PC-3 (cell line): ENCODE measurements around the gene SIVA1. TPM values are rescaled to one million over a fixed set of nuclear protein-coding genes. Genes with fewer than 3 reads are reported as not detected.

Experiments
- ATAC-seq: fragments of 200-7000 bp; cut with Tn5 transposase; 2 replicates; pipeline ENCODE4 v1.9.1; 2020; ENCODE audit warnings: mild to moderate bottlenecking, moderate library complexity
- BruUV-seq: library from RNA; stranded (reverse); fragments of 400-500 nt; replicated peaks from 2 replicates; lab custom pipeline; 2021; lab: Mats Ljungman, UMichigan
- CTCF ChIA-PET: fragments of 300-600 bp; sonication (Branson Sonifier 250); formaldehyde crosslinking; loops from one replicate; lab custom pipeline; 2022; ENCODE audit warnings: antibody characterized with exemption; lab: Charles Lee
- POLR2A ChIA-PET: fragments of 300-600 bp; sonication (Branson Sonifier 250); formaldehyde crosslinking; loops from one replicate; lab custom pipeline; 2022; ENCODE audit warnings: antibody characterized with exemption; ENCODE audit not compliant: unreplicated experiment; lab: Charles Lee
- DNase-seq: peaks from one replicate; pipeline ENCODE4 v3.0.0-alpha.2; 2015
- H2AFZ ChIP-seq: fragments of 300-600 bp; sonication (generic); 2 replicates; pipeline ENCODE4 v1.6.0; 2016; ENCODE audit warnings: antibody characterized with exemption, low read length
- H3F3A ChIP-seq: fragments of 300-600 bp; sonication (generic); one replicate; pipeline ENCODE4 v1.6.0; 2017; ENCODE audit warnings: antibody characterized with exemption, low read length, control low read depth, mild to moderate bottlenecking; ENCODE audit not compliant: unreplicated experiment
- H3K27ac ChIP-seq: fragments of 300-600 bp; sonication (generic); 2 replicates; pipeline ENCODE4 v1.5.1; 2016; ENCODE audit warnings: mild to moderate bottlenecking, low read length
- H3K27me3 ChIP-seq: fragments of 300-600 bp; sonication (generic); 2 replicates; pipeline ENCODE4 v1.6.1; 2016; ENCODE audit warnings: low read length, mixed read lengths
- H3K36me3 ChIP-seq: fragments of 300-600 bp; sonication (generic); 2 replicates; pipeline ENCODE4 v1.6.1; 2016; ENCODE audit warnings: low read depth, mixed run types, low read length, mixed read lengths
- H3K4me1 ChIP-seq: fragments of 300-600 bp; sonication (generic); 2 replicates; pipeline ENCODE4 v1.5.1; 2016; ENCODE audit warnings: low read length; ENCODE audit not compliant: insufficient read depth
- H3K4me2 ChIP-seq: fragments of 300-600 bp; sonication (generic); 2 replicates; pipeline ENCODE4 v1.6.0; 2016; ENCODE audit warnings: low read length
- H3K4me3 ChIP-seq: fragments of 300-600 bp; sonication (generic); 2 replicates; pipeline ENCODE4 v1.5.1; 2016; ENCODE audit warnings: mild to moderate bottlenecking, low read length, mixed read lengths
- H3K79me2 ChIP-seq: fragments of 300-600 bp; sonication (generic); 2 replicates; pipeline ENCODE4 v1.6.1; 2017; ENCODE audit warnings: low read length, mixed read lengths
- H3K9ac ChIP-seq: fragments of 300-600 bp; sonication (generic); 2 replicates; pipeline ENCODE4 v1.6.0; 2016; ENCODE audit warnings: mild to moderate bottlenecking, low read length
- H3K9me2 ChIP-seq: fragments of 300-600 bp; sonication (generic); replicated peaks from 2 replicates; pipeline ENCODE4 v1.6.1; 2016; ENCODE audit warnings: mixed run types, low read length, mixed read lengths
- H3K9me3 ChIP-seq: fragments of 300-600 bp; sonication (generic); 2 replicates; pipeline ENCODE4 v1.6.1; 2016; ENCODE audit warnings: low read length, mixed read lengths
- H4K20me1 ChIP-seq: fragments of 300-600 bp; sonication (generic); 2 replicates; pipeline ENCODE4 v1.6.1; 2016; ENCODE audit warnings: low read length, mixed read lengths
- EZH2 ChIP-seq: fragments of 300-600 bp; sonication (generic); IDR thresholded peaks from one replicate; pipeline ENCODE4 v1.6.1; 2017; ENCODE audit warnings: antibody characterized with exemption, mild to moderate bottlenecking, low read length; ENCODE audit not compliant: unreplicated experiment
- EZH2phosphoT487 ChIP-seq: fragments of 300-600 bp; sonication (generic); IDR thresholded peaks from 2 replicates; pipeline ENCODE4 v1.6.1; 2018; ENCODE audit warnings: mild to moderate bottlenecking, antibody characterized with exemption, low read length, borderline replicate concordance
- intact Hi-C: fragments of 100-400 bp; cut with micrococcal nuclease; formaldehyde crosslinking; loops from 2 replicates; pipeline ENCODE4 v1.9.0; 2023
- total RNA-seq: library from RNA; depleted of rRNA; stranded (reverse); fragments of >200 nt; gene quantifications from 2 replicates; pipeline ENCODE4 v1.2.3, GENCODE V29; 2014
- TF ChIP-seq, protein P1 (sequence below): fragments of 300-600 bp; sonication (generic); conservative IDR thresholded peaks from 2 replicates; pipeline ENCODE4 v1.5.1; 2017; ENCODE audit warnings: antibody characterized with exemption, low read depth, mild to moderate bottlenecking, low read length

SIVA1 gene
- total RNA-seq, 1 experiment from 2014 or later = 375 TPM

DNA sequence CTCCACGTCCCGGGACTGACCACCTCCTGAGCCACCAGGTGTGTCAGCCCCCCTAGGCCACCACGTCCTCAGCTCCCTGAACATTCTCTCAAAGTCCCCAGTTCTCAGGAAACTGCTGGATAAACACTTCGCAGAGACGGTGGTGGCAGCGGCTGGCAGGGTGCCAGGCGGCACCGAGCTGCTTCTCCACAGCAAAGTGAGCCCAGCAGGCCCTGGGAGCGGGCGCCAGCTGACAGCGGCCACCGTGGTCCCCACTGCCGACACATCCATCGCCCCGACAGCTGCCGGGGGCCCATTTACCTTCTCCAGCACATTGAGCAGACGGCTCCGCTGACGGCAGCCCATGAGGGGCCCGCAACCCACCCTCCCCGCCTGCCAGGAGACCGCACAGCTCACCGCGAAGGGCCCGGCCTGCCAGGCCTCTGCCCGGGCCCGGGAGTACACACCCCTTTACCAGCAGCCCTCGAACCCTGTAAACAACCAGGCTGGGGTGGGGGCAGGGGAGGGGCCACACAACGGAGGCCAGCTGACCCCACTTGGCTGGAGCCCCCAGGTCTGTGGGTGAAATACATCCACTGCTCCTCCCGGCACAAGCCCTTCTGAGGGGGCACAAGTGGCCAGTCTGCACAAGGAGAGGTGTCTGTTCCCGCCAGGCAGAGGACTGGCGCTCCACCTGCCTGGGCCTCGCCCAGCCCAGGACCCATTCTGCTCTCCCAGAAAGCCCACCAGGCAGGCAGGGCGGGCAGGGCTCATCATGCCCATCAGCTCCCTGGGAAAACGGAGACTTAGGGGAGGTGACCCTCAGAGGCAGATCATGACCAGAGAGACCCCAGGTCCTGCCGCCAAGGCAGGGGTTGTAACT, 32.1 kb downstream of the SIVA1 start:
- H4K20me1 ChIP-seq = no peaks in the 10 kb centered on the region
- no peaks in the 10 kb centered on the region for H3K36me3 ChIP-seq
- H3K27me3 ChIP-seq = no peaks in the 10 kb centered on the region
- ATAC-seq (no peak), DNase-seq (no peak)
- H3K9me3 ChIP-seq = no peaks in the 10 kb centered on the region
- H3K4me3 ChIP-seq = no peak overlapping the region
- no peak overlapping the region for H3K27ac ChIP-seq
- POLR2A ChIA-PET = no interaction called here
- H3F3A ChIP-seq = no peaks in the 10 kb centered on the region
- H3K9me2 ChIP-seq = no peaks in the 10 kb centered on the region
- H2AFZ ChIP-seq = no peak overlapping the region
- H3K79me2 ChIP-seq = peaks cover 23% of the 10 kb centered on the region
- intact Hi-C loops = no loop called here
- CTCF ChIA-PET = no interaction called here
- H3K9ac ChIP-seq = no peak overlapping the region
- no peak overlapping the region for H3K4me2 ChIP-seq
- H3K4me1 ChIP-seq = no peaks in the 10 kb centered on the region
- TF ChIP-seq, protein P1, sequence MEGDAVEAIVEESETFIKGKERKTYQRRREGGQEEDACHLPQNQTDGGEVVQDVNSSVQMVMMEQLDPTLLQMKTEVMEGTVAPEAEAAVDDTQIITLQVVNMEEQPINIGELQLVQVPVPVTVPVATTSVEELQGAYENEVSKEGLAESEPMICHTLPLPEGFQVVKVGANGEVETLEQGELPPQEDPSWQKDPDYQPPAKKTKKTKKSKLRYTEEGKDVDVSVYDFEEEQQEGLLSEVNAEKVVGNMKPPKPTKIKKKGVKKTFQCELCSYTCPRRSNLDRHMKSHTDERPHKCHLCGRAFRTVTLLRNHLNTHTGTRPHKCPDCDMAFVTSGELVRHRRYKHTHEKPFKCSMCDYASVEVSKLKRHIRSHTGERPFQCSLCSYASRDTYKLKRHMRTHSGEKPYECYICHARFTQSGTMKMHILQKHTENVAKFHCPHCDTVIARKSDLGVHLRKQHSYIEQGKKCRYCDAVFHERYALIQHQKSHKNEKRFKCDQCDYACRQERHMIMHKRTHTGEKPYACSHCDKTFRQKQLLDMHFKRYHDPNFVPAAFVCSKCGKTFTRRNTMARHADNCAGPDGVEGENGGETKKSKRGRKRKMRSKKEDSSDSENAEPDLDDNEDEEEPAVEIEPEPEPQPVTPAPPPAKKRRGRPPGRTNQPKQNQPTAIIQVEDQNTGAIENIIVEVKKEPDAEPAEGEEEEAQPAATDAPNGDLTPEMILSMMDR = no peak
- TF ChIP-seq EZH2phosphoT487 (no peak), EZH2 (no peak)
- no TSS peak for BruUV-seq

DNA sequence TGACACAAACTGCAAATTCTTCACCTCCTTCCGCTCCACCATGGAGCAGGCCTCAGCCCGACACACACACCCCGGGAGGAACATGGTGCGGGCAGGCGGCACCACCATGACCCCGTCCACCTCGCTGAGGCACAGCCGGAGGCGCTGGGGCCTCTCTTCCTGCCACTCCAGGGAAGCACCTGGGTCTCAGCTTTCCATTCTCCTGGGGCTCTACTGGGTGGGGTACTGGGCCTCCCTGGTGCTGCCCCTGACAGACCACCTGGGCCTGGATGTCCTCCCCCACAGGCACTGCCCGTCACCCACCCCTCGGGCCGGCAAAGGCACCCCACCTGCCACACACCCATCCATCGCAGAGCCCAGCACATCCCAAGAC, 32.7 kb downstream of the SIVA1 start:
- ChIA-PET CTCF (no interaction called here), POLR2A (no interaction called here)
- no peaks in the 10 kb centered on the region for H3K36me3 ChIP-seq
- no peak for DNase-seq
- no peak overlapping the region for H3K4me3 ChIP-seq
- intact Hi-C loops = no loop called here
- ATAC-seq = no peak
- no TSS peak for BruUV-seq
- no peak for TF ChIP-seq EZH2phosphoT487
- TF ChIP-seq, protein P1 = no peak
- no peak for TF ChIP-seq EZH2
- H3K9ac ChIP-seq = no peak overlapping the region
- H4K20me1 ChIP-seq = no peaks in the 10 kb centered on the region
- H3F3A ChIP-seq = no peaks in the 10 kb centered on the region
- no peaks in the 10 kb centered on the region for H3K27me3 ChIP-seq
- H3K27ac ChIP-seq = no peak overlapping the region
- H3K4me1 ChIP-seq = no peaks in the 10 kb centered on the region
- H3K79me2 ChIP-seq = peaks cover 27% of the 10 kb centered on the region
- no peaks in the 10 kb centered on the region for H3K9me2 ChIP-seq
- no peaks in the 10 kb centered on the region for H3K9me3 ChIP-seq
- no peak overlapping the region for H3K4me2 ChIP-seq
- H2AFZ ChIP-seq = no peak overlapping the region

DNA sequence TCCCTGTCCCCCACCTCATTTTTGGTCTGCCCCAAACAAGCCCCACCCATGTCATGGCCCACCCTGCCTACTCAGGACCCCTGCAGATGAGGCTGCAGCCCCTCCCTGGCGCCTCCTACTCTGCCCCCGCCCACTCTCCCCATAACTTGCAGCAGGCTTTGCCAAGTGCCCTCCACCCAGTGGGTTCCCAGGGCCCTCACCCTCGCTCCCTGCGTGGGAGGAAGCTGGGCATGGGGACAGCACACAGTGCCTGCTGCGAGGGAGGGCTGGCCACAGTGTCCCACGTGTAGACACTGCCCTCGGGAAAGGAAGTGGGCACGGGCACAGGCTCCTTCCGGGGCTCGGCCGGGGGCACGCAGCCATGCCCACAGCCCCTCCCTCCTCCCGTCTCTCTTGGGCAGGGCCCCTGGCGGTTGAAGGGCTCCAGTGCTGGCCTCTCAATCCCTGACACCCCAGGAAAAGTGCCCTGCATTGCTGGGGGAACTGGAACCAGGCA, 33.2 kb downstream of the SIVA1 start:
- ATAC-seq (no peak), DNase-seq (no peak)
- no TSS peak for BruUV-seq
- ChIA-PET CTCF (no interaction called here), POLR2A (no interaction called here)
- TF ChIP-seq EZH2phosphoT487 (no peak), EZH2 (no peak)
- TF ChIP-seq, protein P1 = no peak
- no peaks in the 10 kb centered on the region for H3F3A ChIP-seq
- intact Hi-C loops = no loop called here
- H4K20me1 ChIP-seq = no peaks in the 10 kb centered on the region
- no peaks in the 10 kb centered on the region for H3K9me2 ChIP-seq
- H3K27me3 ChIP-seq = no peaks in the 10 kb centered on the region
- no peaks in the 10 kb centered on the region for H3K4me1 ChIP-seq
- H3K4me3 ChIP-seq = no peak overlapping the region
- no peak overlapping the region for H3K27ac ChIP-seq
- H2AFZ ChIP-seq = no peak overlapping the region
- no peaks in the 10 kb centered on the region for H3K9me3 ChIP-seq
- no peak overlapping the region for H3K9ac ChIP-seq
- H3K4me2 ChIP-seq = no peak overlapping the region
- H3K36me3 ChIP-seq = no peaks in the 10 kb centered on the region
- peaks cover 31% of the 10 kb centered on the region for H3K79me2 ChIP-seq
